H1 (cell line): ENCODE results near the gene ZNF584. TPM values are rescaled to one million over a fixed set of nuclear protein-coding genes. Genes with fewer than 3 reads are reported as not detected.
A peak's percentile ranks its signal among the peaks of the same experiment; 100 is the strongest.

Experiments used
- CTCF ChIA-PET: fragments of 300-600 bp; sonication (Branson Sonifier 250); formaldehyde crosslinking; loops from one replicate; lab custom pipeline; 2021; ENCODE audit not compliant: partially characterized antibody; lab: Charles Lee
- POLR2A ChIA-PET: fragments of 300-600 bp; sonication (Branson Sonifier 250); formaldehyde crosslinking; loops from one replicate; lab custom pipeline; 2021; ENCODE audit warnings: inconsistent platforms; ENCODE audit not compliant: partially characterized antibody; lab: Charles Lee
- DNase-seq, 2 experiments: peaks; one replicate each; pipeline versions ENCODE4 v3.0.0 to v3.0.0-alpha.2; 2010 to 2022; ENCODE audit warnings: low spot score in 2 of 2, low read depth in 1 of 2, mixed read lengths in 1 of 2
- FAIRE-seq: peaks from 2 replicates; lab custom pipeline; 2011; peaks lifted over from hg19 to GRCh38; lab: Jason Lieb, UNC
- H2AFZ ChIP-seq: 2 replicates; pipeline ENCODE4 v1.8.1; 2012; ENCODE audit warnings: low read length, inconsistent platforms
- H2AK5ac ChIP-seq: 2 replicates; pipeline ENCODE4 v1.6.1; 2013; ENCODE audit warnings: low read depth, low read length
- H2BK120ac ChIP-seq: replicated peaks from 2 replicates; pipeline ENCODE3; 2013; ENCODE audit warnings: low read depth, low read length, inconsistent platforms
- H2BK12ac ChIP-seq: 2 replicates; pipeline ENCODE4 v1.6.1; 2013; ENCODE audit warnings: low read depth, low read length
- H2BK15ac ChIP-seq: 2 replicates; pipeline ENCODE4 v1.6.1; 2013; ENCODE audit warnings: low read length
- H2BK20ac ChIP-seq: 2 replicates; pipeline ENCODE4 v1.6.1; 2013; ENCODE audit warnings: low read length
- H2BK5ac ChIP-seq: 2 replicates; pipeline ENCODE4 v1.6.1; 2013; ENCODE audit warnings: low read depth, low read length
- H3K14ac ChIP-seq: 2 replicates; pipeline ENCODE4 v1.6.1; 2013; ENCODE audit warnings: inconsistent platforms; ENCODE audit not compliant: insufficient read length
- H3K18ac ChIP-seq: 2 replicates; pipeline ENCODE4 v1.6.1; 2013; ENCODE audit warnings: low read length; ENCODE audit errors: extremely low read depth
- H3K23ac ChIP-seq: 2 replicates; pipeline ENCODE4 v1.6.1; 2013; ENCODE audit warnings: inconsistent platforms; ENCODE audit not compliant: insufficient read length
- H3K23me2 ChIP-seq: 2 replicates; pipeline ENCODE4 v1.6.1; 2013; ENCODE audit warnings: low read depth, low read length
- H3K27ac ChIP-seq: 2 replicates; pipeline ENCODE4 v1.6.1; 2011; ENCODE audit warnings: low read depth, low read length, inconsistent platforms
- H3K27me3 ChIP-seq, 4 experiments: replicated peaks in 1 of 4; 1 replicate in 1 of 4; 2 replicates in 3 of 4; pipeline versions ENCODE4 v1.6.1 to v1.8.1; 2011 to 2013; ENCODE audit warnings: low read length in 3 of 4, mild to moderate bottlenecking in 3 of 4, inconsistent platforms in 2 of 4, mixed read lengths in 2 of 4, moderate library complexity in 1 of 4; ENCODE audit not compliant: control insufficient read depth in 3 of 4, insufficient read depth in 3 of 4; ENCODE audit errors: extremely low read depth in 1 of 4
- H3K36me3 ChIP-seq, 4 experiments: 2 replicates each; pipeline versions ENCODE4 v1.6.1 to v1.8.1; 2011 to 2013; ENCODE audit warnings: mild to moderate bottlenecking in 4 of 4, low read length in 3 of 4, moderate library complexity in 2 of 4, control low read depth in 1 of 4, inconsistent platforms in 1 of 4; ENCODE audit not compliant: insufficient read depth in 4 of 4, control insufficient read depth in 2 of 4
- H3K4ac ChIP-seq: replicated peaks from 2 replicates; pipeline ENCODE3; 2013; ENCODE audit warnings: low read length, low read depth, mixed read lengths, inconsistent platforms; ENCODE audit not compliant: insufficient read length
- H3K4me1 ChIP-seq, 4 experiments: replicated peaks in 1 of 4; 1 replicate in 1 of 4; 2 replicates in 3 of 4; pipeline versions ENCODE4 v1.6.1 to v1.8.1; 2011 to 2013; ENCODE audit warnings: low read length in 3 of 4, inconsistent platforms in 2 of 4, mixed read lengths in 1 of 4; ENCODE audit not compliant: insufficient read depth in 4 of 4, control insufficient read depth in 3 of 4
- H3K4me2 ChIP-seq, 2 experiments: 2 replicates each; pipeline versions ENCODE4 v1.6.1 to v1.8.1; 2011 to 2013; ENCODE audit warnings: low read depth in 2 of 2, low read length in 2 of 2, control low read depth in 1 of 2, inconsistent platforms in 1 of 2, mild to moderate bottlenecking in 1 of 2; ENCODE audit not compliant: insufficient read depth in 1 of 2
- H3K4me3 ChIP-seq, 4 experiments: fragments of 200-600, 300-600 bp in 1 of 4; sonication (generic), shearing (Covaris generic), sonication (Bioruptor Twin) in 1 of 4; 2 replicates each; pipeline versions ENCODE4 v1.5.1 to v1.8.1; 2011 to 2016; ENCODE audit warnings: low read length in 4 of 4, low read depth in 3 of 4, control low read depth in 2 of 4, inconsistent platforms in 2 of 4, mild to moderate bottlenecking in 2 of 4, mixed read lengths in 1 of 4, moderate library complexity in 1 of 4; ENCODE audit not compliant: insufficient read depth in 2 of 4; ENCODE audit errors: extremely low read depth in 1 of 4
- H3K56ac ChIP-seq: replicated peaks from 2 replicates; pipeline ENCODE3; 2013; ENCODE audit warnings: low read depth, mild to moderate bottlenecking, mixed read lengths, low read length, inconsistent platforms; ENCODE audit not compliant: insufficient read length
- H3K79me1 ChIP-seq: 2 replicates; pipeline ENCODE4 v1.6.1; 2013; ENCODE audit warnings: low read depth, low read length, control low read depth
- H3K79me2 ChIP-seq, 2 experiments: 2 replicates each; pipeline versions ENCODE4 v1.6.1 to v1.8.1; 2012 to 2013; ENCODE audit warnings: low read length in 2 of 2, mild to moderate bottlenecking in 2 of 2, inconsistent platforms in 1 of 2; ENCODE audit not compliant: insufficient read depth in 2 of 2, control insufficient read depth in 1 of 2
- H3K9ac ChIP-seq, 4 experiments: replicated peaks in 1 of 4; 1 replicate in 1 of 4; 2 replicates in 3 of 4; pipeline versions ENCODE4 v1.6.1 to v1.8.1; 2011 to 2013; ENCODE audit warnings: low read depth in 3 of 4, low read length in 3 of 4, control low read depth in 2 of 4, mild to moderate bottlenecking in 2 of 4, moderate library complexity in 2 of 4, inconsistent platforms in 1 of 4; ENCODE audit errors: extremely low read depth in 1 of 4
- H3K9me3 ChIP-seq, 2 experiments: 2 replicates each; pipeline versions ENCODE4 v1.6.1 to v1.8.1; 2012 to 2013; ENCODE audit warnings: mild to moderate bottlenecking in 2 of 2, moderate library complexity in 2 of 2, control low read depth in 1 of 2, inconsistent platforms in 1 of 2, low read depth in 1 of 2, low read length in 1 of 2, mixed read lengths in 1 of 2; ENCODE audit not compliant: insufficient read depth in 2 of 2
- H4K20me1 ChIP-seq, 2 experiments: replicated peaks in 1 of 2; 2 replicates each; pipeline versions ENCODE3 to v1.8.1; 2011 to 2013; ENCODE audit warnings: inconsistent platforms in 2 of 2, low read length in 2 of 2, mild to moderate bottlenecking in 1 of 2; ENCODE audit not compliant: insufficient read depth in 2 of 2, control insufficient read depth in 1 of 2
- H4K5ac ChIP-seq: 2 replicates; pipeline ENCODE4 v1.6.1; 2013; ENCODE audit warnings: low read length, low read depth, mixed read lengths, inconsistent platforms; ENCODE audit not compliant: insufficient read length
- H4K8ac ChIP-seq: 2 replicates; pipeline ENCODE4 v1.8.0; 2013; ENCODE audit warnings: mild to moderate bottlenecking, moderate library complexity, low read length, inconsistent platforms; ENCODE audit not compliant: insufficient read depth; ENCODE audit errors: extremely low read depth
- H4K91ac ChIP-seq: replicated peaks from 2 replicates; pipeline ENCODE3; 2013; ENCODE audit warnings: low read length, mixed read lengths, inconsistent platforms; ENCODE audit not compliant: insufficient read length
- CHD1 ChIP-seq: IDR thresholded peaks from 2 replicates; pipeline ENCODE4 v1.6.1; 2012; ENCODE audit warnings: low read depth, low read length, improper control_type of control experiment
- CTBP2 ChIP-seq: IDR thresholded peaks from 2 replicates; pipeline ENCODE4 v1.7.0; 2011; ENCODE audit warnings: borderline replicate concordance, mild to moderate bottlenecking, moderate library complexity, mixed read lengths, low read length; ENCODE audit not compliant: insufficient read depth, insufficient read length
- E2F6 ChIP-seq: IDR thresholded peaks from 2 replicates; pipeline ENCODE4 v1.6.1; 2012; ENCODE audit warnings: inconsistent platforms
- KDM1A ChIP-seq: fragments of 200-600, 300-600 bp; sonication (generic); IDR thresholded peaks from 2 replicates; pipeline ENCODE4 v1.7.1; 2016; ENCODE audit warnings: mild to moderate bottlenecking, low read length, borderline replicate concordance
- KDM4A ChIP-seq: IDR thresholded peaks from one replicate; pipeline ENCODE4 v1.7.1; 2012; ENCODE audit warnings: low read depth, mild to moderate bottlenecking, moderate library complexity, low read length, inconsistent platforms; ENCODE audit not compliant: severe bottlenecking
- RFX5 ChIP-seq: IDR thresholded peaks from 2 replicates; pipeline ENCODE4 v1.6.1; 2011; ENCODE audit warnings: low read depth, low read length, improper control_type of control experiment, borderline replicate concordance
- SP1 ChIP-seq: IDR thresholded peaks from 2 replicates; pipeline ENCODE4 v1.6.1; 2011; ENCODE audit warnings: low read depth, low read length
- SRF ChIP-seq: IDR thresholded peaks from 2 replicates; pipeline ENCODE4 v1.6.1; 2011; ENCODE audit warnings: mild to moderate bottlenecking, low read depth, low read length, moderate library complexity
- TAF7 ChIP-seq: optimal IDR thresholded peaks from 2 replicates; pipeline ENCODE3; 2011; ENCODE audit warnings: low read depth, mild to moderate bottlenecking, inconsistent platforms, low read length, moderate library complexity, borderline replicate concordance
- TBP ChIP-seq: IDR thresholded peaks from 2 replicates; pipeline ENCODE4 v1.6.1; 2011; ENCODE audit warnings: low read depth, low read length, improper control_type of control experiment
- YY1 ChIP-seq: IDR thresholded peaks from 2 replicates; pipeline ENCODE4 v1.6.1; 2011; ENCODE audit warnings: low read depth, mild to moderate bottlenecking, low read length
- WGBS, 2 experiments: shearing (Covaris generic) in 1 of 2; methylation state at CpG; one replicate each; pipeline versions ENCODE4 v1.1.6 to v1.1.7; 2013 to 2015; ENCODE audit warnings: low lambda C conversion rate in 2 of 2, mixed read lengths in 2 of 2, inconsistent platforms in 1 of 2, low coverage in 1 of 2, missing lambda C conversion rate in 1 of 2; ENCODE audit not compliant: insufficient replicate concordance in 2 of 2, insufficient coverage in 1 of 2, insufficient read length in 1 of 2; ENCODE audit errors: extremely low coverage in 1 of 2, missing lambda C conversion rate in 1 of 2; 5-methylcytosine and 5-hydroxymethylcytosine counted together
- polyA plus RNA-seq, 7 experiments: library from polyadenylated mRNA; depleted of rRNA in 3 of 7; stranded (reverse) in 5 of 7; unstranded in 2 of 7; fragments of >200 nt in 5 of 7; fragments of 200-250 nt in 2 of 7; gene quantifications; 1 replicate in 5 of 7; 2 replicates in 1 of 7; 4 replicates in 1 of 7; pipeline versions ENCODE4 v1.2.1 to v1.2.3, GENCODE V29; 2011 to 2013; ENCODE audit warnings: missing spikeins in 2 of 7, mixed read lengths in 2 of 7
- total RNA-seq: library from RNA; stranded (reverse); fragmentation: NEBNext Ultra II Directional; extraction: Animal tissue kit (Norgen Biotek cat#: 25700); gene quantifications from 2 replicates; pipeline ENCODE4 v1.2.1, GENCODE V29; 2021

The ZNF584 gene
- total and polyA plus RNA-seq, 2 of the 8 experiments (the other 6 are each of a cell fraction or from before 2014, with no cell fraction given), result 2.5 to 5.2 TPM

DNA sequence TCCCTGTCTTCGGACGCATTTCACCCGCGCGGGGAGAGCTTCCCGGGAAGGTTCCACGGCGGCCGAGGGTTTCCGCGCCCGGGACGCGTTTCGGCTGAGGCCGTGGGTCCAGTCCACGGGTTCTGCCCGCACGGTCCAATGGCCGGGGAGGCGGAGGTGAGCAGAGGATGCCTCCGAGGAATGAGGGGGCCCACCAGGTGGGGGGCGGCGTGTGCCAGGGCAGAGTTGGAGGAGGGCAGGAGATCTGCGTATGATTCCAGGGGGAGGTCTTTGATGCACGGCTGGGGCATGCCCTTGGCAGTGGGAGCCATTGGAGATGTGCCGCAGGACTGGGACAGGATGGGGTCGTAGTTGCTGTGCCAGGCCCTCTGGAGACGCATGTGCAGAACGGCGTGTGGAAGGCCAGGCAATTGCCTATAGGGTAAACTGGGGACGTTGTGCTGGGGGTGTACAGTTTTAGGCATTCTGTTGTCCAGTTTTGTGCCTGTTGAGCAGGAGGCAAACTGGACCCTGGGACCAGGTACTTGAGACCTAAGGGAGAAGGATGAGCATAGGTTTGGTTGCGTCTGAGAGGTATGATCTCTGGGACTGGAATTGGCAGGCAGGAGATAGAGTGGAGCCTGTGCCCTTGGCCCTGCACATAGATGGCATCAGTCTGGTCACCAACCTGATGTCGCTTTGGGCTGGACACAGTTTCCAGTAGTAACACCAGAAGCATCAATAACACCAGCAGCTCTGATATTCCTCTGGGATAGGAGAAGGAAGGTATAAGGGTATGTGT is 751 bp downstream of the ZNF584 start:
- Histone ChIP-seq H2AK5ac (no peak overlapping the region; the same call in 1 of the 2 replicates), H3K56ac (no peak overlapping the region), H3K23me2 (peaks cover 14% of the 10 kb centered on the region), H4K8ac (no peak overlapping the region; the same call in 1 of the 2 replicates), H2BK15ac (no peak overlapping the region), H3K23ac (no peak overlapping the region), H3K27ac (no peak overlapping the region), H2BK5ac (no peak overlapping the region), H4K91ac (no peak overlapping the region), H3K79me1 (0 out of 2 replicates have a peak, but pooled peaks cover 5% of the 10 kb centered on the region), H2BK120ac (no peak overlapping the region), H3K4me1 (peaks cover 0 to 18% (median 9%) of the 10 kb centered on the region in 4 experiments; a peak in 5 of 7 replicates), H4K20me1 (no peaks in the 10 kb centered on the region), H3K36me3 (no peaks in the 10 kb centered on the region), H3K4ac (peak overlapping the region; percentile 23), H3K18ac (peak overlapping the region; percentile 60; the same call in 1 of the 2 replicates), H3K4me3 (peak overlapping the region; percentile 76 to 85 (median 80)), H2AFZ (peak overlapping the region; percentile 74; the same call in 1 of the 2 replicates), H3K14ac (no peak overlapping the region), H3K9me3 (no peaks in the 10 kb centered on the region), H3K9ac (peak overlapping the region in 1 of 4 experiments; percentile 71; a peak in 1 of 7 replicates), H2BK12ac (no peak overlapping the region), H3K27me3 (peaks cover 0 to 7% (median 1%) of the 10 kb centered on the region in 4 experiments; a peak in 2 of 7 replicates), H3K4me2 (peak overlapping the region; percentile 92 to 94), H2BK20ac (no peak overlapping the region), H4K5ac (no peak overlapping the region), H3K79me2 (no peaks in the 10 kb centered on the region)
- FAIRE-seq (no peak), DNase-seq (peak in 1 of 2 experiments; percentile 58)
- ChIA-PET CTCF (no interaction called here), POLR2A (interaction anchor here (0.7 to 1.6 kb wide), 15 partner anchors 9 to 134 kb away, joined by 3 to 14 read pairs (median 3); partner anchors contain the start of genes RNF225, ZNF132, ZNF324B and ZSCAN22)
- WGBS, 2 experiments, result 23% methylated on average over 27 of the region's 34 CpGs; no CpG with 5 or more reads in 1 of the 2 experiments
- no peak for TF ChIP-seq RFX5
- no peak for TF ChIP-seq SP1
- TF ChIP-seq TAF7, result no peak
- TF ChIP-seq KDM4A, result no peak
- TF ChIP-seq YY1, result no peak
- TF ChIP-seq CTBP2, result no peak
- no peak for TF ChIP-seq E2F6
- no peak for TF ChIP-seq TBP
- TF ChIP-seq KDM1A, result no peak
- TF ChIP-seq SRF, result no peak
- no peak for TF ChIP-seq CHD1
